Activated T-helper 1 cell treated with anti-CD3 and anti-CD28 coated beads, Interleukin-2, amount 50 U/mL, for 16 hours (primary cell): ENCODE data around the gene ETS1.

Experiments used
- DNase-seq, 2 donors: peaks; one replicate each; pipeline ENCODE4 v3.0.0-alpha.2; 2020; ENCODE audit warnings: low read depth in 1 of 2, low spot score in 1 of 2

The ETS1 gene

GRCh38 chr11:128595221-128595620, 7.9 kb upstream of the ETS1 start:
- DNase-seq: no peak

GRCh38 chr11:128594226-128594625, 6.9 kb upstream of the ETS1 start:
- DNase-seq: no peak

- no peak for DNase-seq
These were observed 5.9 kb upstream of the ETS1 start for GRCh38 chr11:128593281-128593680.

- no peak for DNase-seq
These were observed 5.1 kb upstream of the ETS1 start for GRCh38 chr11:128592454-128592853.

- DNase-seq: no peak
These were observed 3.2 kb upstream of the ETS1 start for GRCh38 chr11:128590587-128590986.

GRCh38 chr11:128589998-128590397, 2.6 kb upstream of the ETS1 start:
- no peak for DNase-seq

- no peak for DNase-seq
These were observed 735 bp upstream of the ETS1 start for GRCh38 chr11:128588093-128588492.

GRCh38 chr11:128586689-128587088, 669 bp downstream of the ETS1 start:
- no peak for DNase-seq

GRCh38 chr11:128585498-128586238, 1.7 kb downstream of the ETS1 start:
- no peak for DNase-seq

- DNase-seq: no peak
These were observed 3.1 kb downstream of the ETS1 start for GRCh38 chr11:128584253-128584652.

GRCh38 chr11:128582496-128583366, 4.6 kb downstream of the ETS1 start:
- no peak for DNase-seq

- no peak for DNase-seq
These were observed 5.6 kb downstream of the ETS1 start for GRCh38 chr11:128581561-128582272.

GRCh38 chr11:128580612-128581011, 6.7 kb downstream of the ETS1 start:
- no peak for DNase-seq

GRCh38 chr11:128579798-128580504, 7.4 kb downstream of the ETS1 start:
- no peak for DNase-seq

GRCh38 chr11:128576555-128576954, 10.8 kb downstream of the ETS1 start:
- no peak for DNase-seq

- DNase-seq: no peak
These were observed 11.4 kb downstream of the ETS1 start for GRCh38 chr11:128575961-128576350.

- DNase-seq: no peak
These were observed 12.0 kb downstream of the ETS1 start for GRCh38 chr11:128575174-128575960.

- DNase-seq: no peak
These were observed 12.8 kb downstream of the ETS1 start for GRCh38 chr11:128574576-128575011.

GRCh38 chr11:128573638-128574037, 13.7 kb downstream of the ETS1 start:
- DNase-seq: no peak

- DNase-seq: no peak
These were observed 14.4 kb downstream of the ETS1 start for GRCh38 chr11:128572965-128573364.
